OCI-LY1 (cell line): Measurements from ENCODE around the gene AOC3.

Experiments
- H2AFZ ChIP-seq: fragments of 200-600 bp; sonication (generic), shearing (Covaris generic); 2 replicates; pipeline ENCODE4 v1.6.0; 2014; ENCODE audit warnings: antibody characterized with exemption, mild to moderate bottlenecking, low read length
- H3F3A ChIP-seq: fragments of 200-600 bp; sonication (generic), shearing (Covaris generic); 2 replicates; pipeline ENCODE4 v1.6.0; 2014; ENCODE audit warnings: mild to moderate bottlenecking, antibody characterized with exemption, low read length, moderate library complexity; ENCODE audit not compliant: insufficient read depth
- H3K27ac ChIP-seq: fragments of 200-600 bp; sonication (generic); 2 replicates; pipeline ENCODE4 v1.5.1; 2014; ENCODE audit warnings: low read length, mixed run types, mild to moderate bottlenecking, low read depth; ENCODE audit not compliant: poor library complexity, severe bottlenecking
- H3K27me3 ChIP-seq: fragments of 200-600 bp; sonication (generic); 2 replicates; pipeline ENCODE4 v1.6.0; 2014; ENCODE audit warnings: antibody characterized with exemption, mild to moderate bottlenecking, low read length, moderate library complexity; ENCODE audit not compliant: insufficient read depth
- H3K36me3 ChIP-seq: fragments of 200-600 bp; sonication (generic); 2 replicates; pipeline ENCODE4 v1.6.1; 2014; ENCODE audit warnings: mild to moderate bottlenecking, antibody characterized with exemption, low read length, moderate library complexity, mixed read lengths; ENCODE audit not compliant: insufficient read depth
- H3K4me1 ChIP-seq: fragments of 200-600 bp; sonication (generic); 2 replicates; pipeline ENCODE4 v1.5.1; 2014; ENCODE audit warnings: mild to moderate bottlenecking, low read length, moderate library complexity; ENCODE audit not compliant: insufficient read depth, severe bottlenecking
- H3K4me2 ChIP-seq: fragments of 200-600 bp; sonication (generic), shearing (Covaris generic); 2 replicates; pipeline ENCODE4 v1.6.1; 2014; ENCODE audit warnings: low read length
- H3K4me3 ChIP-seq: fragments of 200-600 bp; sonication (generic); 2 replicates; pipeline ENCODE4 v1.5.1; 2014; ENCODE audit warnings: low read length, low read depth, mild to moderate bottlenecking, mixed read lengths; ENCODE audit not compliant: poor library complexity, severe bottlenecking
- H3K79me2 ChIP-seq: fragments of 200-600 bp; shearing (Covaris generic); 2 replicates; pipeline ENCODE4 v1.6.1; 2016; ENCODE audit warnings: mixed run types, low read length, mixed read lengths; ENCODE audit not compliant: insufficient read depth
- H3K9ac ChIP-seq: fragments of 200-600 bp; sonication (generic), shearing (Covaris generic); 2 replicates; pipeline ENCODE4 v1.6.1; 2014; ENCODE audit warnings: mild to moderate bottlenecking, low read length, mixed read lengths
- H3K9me2 ChIP-seq: fragments of 200-600 bp; sonication (generic), shearing (Covaris generic); 2 replicates; pipeline ENCODE4 v1.6.1; 2014; ENCODE audit warnings: low read depth, mild to moderate bottlenecking, low read length, mixed read lengths
- H3K9me3 ChIP-seq: fragments of 200-600 bp; shearing (Covaris generic); 2 replicates; pipeline ENCODE4 v1.6.1; 2014; ENCODE audit warnings: low read length, mixed read lengths
- H4K20me1 ChIP-seq: fragments of 200-600 bp; sonication (generic), shearing (Covaris generic); 2 replicates; pipeline ENCODE4 v1.6.0; 2016; ENCODE audit warnings: mild to moderate bottlenecking, low read length; ENCODE audit not compliant: insufficient read depth
- EZH2 ChIP-seq: fragments of 200-600 bp; sonication (generic), shearing (Covaris generic); IDR thresholded peaks from 2 replicates; pipeline ENCODE4 v1.8.0; 2017; ENCODE audit warnings: borderline replicate concordance, mixed run types, mild to moderate bottlenecking, antibody characterized with exemption, low read length, moderate library complexity, mixed read lengths
- TF ChIP-seq, protein P1 (sequence below): fragments of 200-600 bp; sonication (generic), shearing (Covaris generic); IDR thresholded peaks from 2 replicates; pipeline ENCODE4 v1.5.1; 2017; ENCODE audit warnings: mild to moderate bottlenecking, antibody characterized with exemption, low read length, moderate library complexity, mixed read lengths

The AOC3 gene

DNA sequence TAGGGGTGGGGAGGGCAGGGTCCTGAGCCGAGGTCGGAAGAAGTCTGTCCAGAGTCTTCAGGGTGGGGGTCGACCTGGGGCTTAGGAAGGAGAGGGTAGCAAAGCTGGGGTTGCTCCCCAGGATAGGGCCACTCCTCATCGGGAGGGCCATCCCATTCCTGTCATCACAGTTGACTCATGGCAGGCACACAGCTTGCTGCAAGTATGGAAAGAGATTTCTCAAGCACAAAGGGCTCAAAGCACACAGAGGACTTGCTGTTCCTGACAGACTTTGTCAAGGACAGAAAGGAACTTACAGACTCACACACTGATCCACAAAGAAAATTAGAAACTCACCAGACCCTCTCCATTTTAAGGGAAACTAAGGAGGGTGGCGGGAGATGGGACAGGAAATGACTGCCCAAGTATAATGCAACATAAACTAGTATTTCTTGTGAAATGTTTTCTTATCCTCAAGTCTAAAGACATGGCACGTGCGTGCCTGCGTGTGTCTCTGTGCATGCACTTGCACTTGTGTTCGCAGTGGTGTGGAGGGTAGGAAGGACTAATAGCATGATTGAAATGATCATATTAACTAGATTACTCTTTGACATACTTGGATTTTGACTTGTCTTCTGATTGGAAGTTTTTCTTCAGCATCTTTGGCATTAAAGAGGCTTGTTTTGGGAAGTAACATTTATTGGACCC lies 4.3 kb upstream of the AOC3 start:
- TF ChIP-seq, protein P1, sequence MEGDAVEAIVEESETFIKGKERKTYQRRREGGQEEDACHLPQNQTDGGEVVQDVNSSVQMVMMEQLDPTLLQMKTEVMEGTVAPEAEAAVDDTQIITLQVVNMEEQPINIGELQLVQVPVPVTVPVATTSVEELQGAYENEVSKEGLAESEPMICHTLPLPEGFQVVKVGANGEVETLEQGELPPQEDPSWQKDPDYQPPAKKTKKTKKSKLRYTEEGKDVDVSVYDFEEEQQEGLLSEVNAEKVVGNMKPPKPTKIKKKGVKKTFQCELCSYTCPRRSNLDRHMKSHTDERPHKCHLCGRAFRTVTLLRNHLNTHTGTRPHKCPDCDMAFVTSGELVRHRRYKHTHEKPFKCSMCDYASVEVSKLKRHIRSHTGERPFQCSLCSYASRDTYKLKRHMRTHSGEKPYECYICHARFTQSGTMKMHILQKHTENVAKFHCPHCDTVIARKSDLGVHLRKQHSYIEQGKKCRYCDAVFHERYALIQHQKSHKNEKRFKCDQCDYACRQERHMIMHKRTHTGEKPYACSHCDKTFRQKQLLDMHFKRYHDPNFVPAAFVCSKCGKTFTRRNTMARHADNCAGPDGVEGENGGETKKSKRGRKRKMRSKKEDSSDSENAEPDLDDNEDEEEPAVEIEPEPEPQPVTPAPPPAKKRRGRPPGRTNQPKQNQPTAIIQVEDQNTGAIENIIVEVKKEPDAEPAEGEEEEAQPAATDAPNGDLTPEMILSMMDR, result no peak
- no peak for TF ChIP-seq EZH2

DNA sequence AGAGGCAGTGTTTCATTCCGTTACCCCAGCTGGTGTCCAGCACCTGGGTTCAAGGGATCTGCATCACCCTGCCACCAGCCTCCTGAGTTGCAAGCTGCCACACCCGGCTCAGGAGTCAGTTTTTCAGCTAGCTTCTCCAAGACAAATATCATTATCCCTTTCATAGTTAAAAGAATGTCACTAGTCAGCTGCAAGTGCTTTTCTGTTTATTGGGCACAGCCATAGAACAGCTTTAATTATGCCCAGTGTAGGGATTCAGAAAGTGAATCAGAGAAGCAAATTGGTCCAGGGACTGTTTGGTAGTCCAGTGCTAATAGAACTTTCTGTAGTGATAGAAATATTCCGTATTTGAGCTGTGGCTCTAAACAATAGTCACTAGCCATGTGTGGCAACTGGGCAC lies 2.9 kb upstream of the AOC3 start:
- Histone ChIP-seq H3K9me2 (no peaks in the 10 kb centered on the region), H3K4me1 (no peaks in the 10 kb centered on the region), H3K4me2 (no peak overlapping the region), H3K79me2 (no peaks in the 10 kb centered on the region), H2AFZ (no peak overlapping the region), H4K20me1 (no peaks in the 10 kb centered on the region), H3K36me3 (peaks cover 28% of the 10 kb centered on the region), H3K4me3 (no peak overlapping the region), H3K27me3 (no peaks in the 10 kb centered on the region), H3F3A (no peaks in the 10 kb centered on the region), H3K9ac (no peak overlapping the region), H3K9me3 (no peaks in the 10 kb centered on the region), H3K27ac (no peak overlapping the region)
- TF ChIP-seq, protein P1, result no peak
- TF ChIP-seq EZH2, result no peak

More for the DNA sequence above, 4.3 kb upstream of the AOC3 start:
- Histone ChIP-seq H3K27me3 (no peaks in the 10 kb centered on the region), H3K9me2 (no peaks in the 10 kb centered on the region), H3K4me2 (no peak overlapping the region), H3K9me3 (no peaks in the 10 kb centered on the region), H3K36me3 (peaks cover 42% of the 10 kb centered on the region), H3K79me2 (no peaks in the 10 kb centered on the region), H3K9ac (no peak overlapping the region), H2AFZ (no peak overlapping the region), H3K4me1 (no peaks in the 10 kb centered on the region), H3K4me3 (no peak overlapping the region), H4K20me1 (no peaks in the 10 kb centered on the region), H3F3A (no peaks in the 10 kb centered on the region), H3K27ac (no peak overlapping the region)

DNA sequence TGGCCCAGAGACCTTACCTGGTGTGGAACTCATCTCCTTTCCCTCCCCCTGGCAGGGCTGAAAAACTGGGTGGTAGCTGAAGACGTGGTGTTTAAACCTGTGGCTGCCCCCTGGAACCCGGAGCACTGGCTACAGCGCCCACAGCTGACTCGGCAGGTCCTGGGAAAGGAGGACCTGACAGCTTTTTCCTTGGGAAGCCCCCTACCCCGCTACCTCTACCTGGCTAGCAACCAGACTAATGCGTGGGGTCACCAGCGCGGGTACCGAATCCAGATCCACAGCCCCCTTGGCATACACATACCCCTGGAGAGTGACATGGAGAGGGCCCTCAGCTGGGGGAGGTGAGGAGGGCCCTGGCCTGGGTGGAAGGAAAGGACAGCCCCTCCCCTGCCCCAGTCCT lies 2.0 kb upstream of the AOC3 start:
- no peaks in the 10 kb centered on the region for H3K27me3 ChIP-seq
- no peaks in the 10 kb centered on the region for H3K9me2 ChIP-seq
- H3K79me2 ChIP-seq, result no peaks in the 10 kb centered on the region
- H3K9ac ChIP-seq, result no peak overlapping the region
- no peak overlapping the region for H3K4me3 ChIP-seq
- no peaks in the 10 kb centered on the region for H4K20me1 ChIP-seq
- H3K9me3 ChIP-seq, result no peaks in the 10 kb centered on the region
- no peak for TF ChIP-seq EZH2
- H3F3A ChIP-seq, result no peaks in the 10 kb centered on the region
- H3K27ac ChIP-seq, result no peak overlapping the region
- no peak overlapping the region for H3K4me2 ChIP-seq
- H2AFZ ChIP-seq, result no peak overlapping the region
- H3K4me1 ChIP-seq, result peaks cover 5% of the 10 kb centered on the region
- H3K36me3 ChIP-seq, result peaks cover 19% of the 10 kb centered on the region
